KOPT-K1 (cell line): ENCODE results near the gene UBAP2L.
"Not testable (repeated sequence)": the region's sequence is repeated elsewhere in the genome, so short reads cannot be mapped to it uniquely, and the experiment has no call there.

Source experiments
- H3K27ac ChIP-seq: fragments of 200-600 bp; sonication (generic); 2 replicates; pipeline ENCODE4 v1.5.1; 2016; ENCODE audit warnings: antibody characterized with exemption, mild to moderate bottlenecking, low read depth, low read length; ENCODE audit not compliant: poor library complexity, severe bottlenecking
- H3K36me3 ChIP-seq: fragments of 200-600 bp; sonication (generic); 2 replicates; pipeline ENCODE4 v1.5.1; 2017; ENCODE audit warnings: antibody characterized with exemption, mild to moderate bottlenecking, low read length, moderate library complexity; ENCODE audit not compliant: insufficient read depth
- H3K9me3 ChIP-seq: fragments of 200-600 bp; sonication (generic); 2 replicates; pipeline ENCODE4 v1.5.1; 2017; ENCODE audit warnings: antibody characterized with exemption, low read length, mild to moderate bottlenecking; ENCODE audit not compliant: insufficient read depth, poor library complexity, severe bottlenecking

Gene UBAP2L

DNA sequence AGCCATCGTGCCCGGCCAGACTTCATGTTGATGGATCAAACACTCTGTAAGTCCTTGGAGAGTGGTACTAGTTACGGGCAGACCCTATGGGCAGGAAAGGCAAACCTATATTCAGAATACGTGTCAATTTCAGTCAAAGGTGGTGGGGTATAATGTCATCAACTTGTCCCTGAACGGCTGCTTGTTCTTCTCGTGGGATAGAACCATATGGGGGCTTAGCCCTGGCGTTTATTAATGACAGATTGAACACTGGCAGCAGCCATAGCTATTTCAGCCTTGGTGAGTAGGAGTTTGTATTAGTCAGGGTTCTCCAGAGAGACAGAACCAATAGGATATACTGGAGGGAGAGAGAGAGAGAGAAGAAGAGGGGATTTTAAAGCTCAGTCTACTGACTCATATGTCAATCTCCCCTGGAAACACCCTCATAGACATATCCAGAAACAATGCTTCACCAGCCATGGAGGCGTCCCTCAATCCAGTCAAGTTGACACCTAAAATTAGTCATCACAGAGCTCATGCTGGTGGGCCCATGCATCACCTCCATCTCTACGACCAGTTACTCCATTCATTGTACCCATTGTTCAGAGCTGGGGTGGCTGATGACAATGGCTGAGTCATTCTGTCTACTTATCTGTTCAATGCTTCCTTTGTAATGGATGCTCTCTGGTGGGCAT, 84.0 kb downstream of the UBAP2L start:
- no peak overlapping the region for H3K27ac ChIP-seq
- H3K36me3 ChIP-seq: no peaks in the 10 kb centered on the region
- peaks cover 2% of the 10 kb centered on the region for H3K9me3 ChIP-seq

DNA sequence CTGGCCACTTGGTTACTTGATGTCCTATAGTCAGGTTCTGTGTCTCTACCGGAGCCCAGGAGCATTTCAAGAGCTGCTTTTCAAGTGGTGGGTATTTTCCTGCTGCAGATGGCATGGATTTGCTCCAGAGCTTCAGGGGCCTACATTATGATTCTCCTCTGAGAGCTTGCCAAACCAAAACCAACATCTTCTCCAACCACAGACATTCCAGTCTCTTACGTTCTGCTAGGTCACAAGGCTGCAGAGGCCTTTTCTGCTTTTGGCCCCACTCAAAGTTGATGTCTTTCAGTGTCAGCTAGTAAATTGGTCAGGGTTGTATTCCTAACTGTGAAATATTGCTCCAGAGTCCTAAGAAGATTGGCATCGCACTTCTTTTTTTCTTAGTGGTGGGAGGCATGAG, 85.4 kb downstream of the UBAP2L start:
- Histone ChIP-seq H3K9me3 (peaks cover 3% of the 10 kb centered on the region), H3K27ac (no peak overlapping the region), H3K36me3 (no peaks in the 10 kb centered on the region)

DNA sequence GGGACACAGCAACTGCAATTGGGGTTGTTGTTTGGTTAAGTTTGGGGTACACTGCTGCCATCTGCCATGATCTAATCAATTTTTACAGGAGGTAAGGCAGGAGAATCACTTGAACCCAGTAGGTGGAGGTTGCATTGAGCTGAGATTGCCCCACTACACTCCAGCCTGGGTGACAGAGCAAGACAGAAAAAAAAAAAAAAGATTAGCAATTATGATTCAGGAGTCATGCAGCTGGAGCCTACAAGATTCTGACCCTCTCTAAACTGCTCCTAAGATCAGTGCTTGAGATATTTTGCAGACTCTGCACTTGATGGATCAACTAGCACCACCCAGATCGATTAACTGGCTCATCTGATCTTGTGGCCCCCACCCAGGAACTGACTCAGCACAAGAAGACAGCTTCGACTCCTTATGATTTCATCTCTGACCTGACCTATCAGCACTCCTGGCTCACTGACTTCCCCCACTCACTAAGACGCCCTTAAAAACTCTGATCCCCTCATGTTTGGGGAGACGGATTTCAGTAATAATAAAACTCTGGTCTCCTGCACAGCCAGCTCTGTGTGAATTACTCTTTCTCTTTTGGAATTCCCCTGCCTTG, 87.0 kb downstream of the UBAP2L start:
- H3K9me3 ChIP-seq, H3K36me3 ChIP-seq, H3K27ac ChIP-seq: not testable (repeated sequence)

DNA sequence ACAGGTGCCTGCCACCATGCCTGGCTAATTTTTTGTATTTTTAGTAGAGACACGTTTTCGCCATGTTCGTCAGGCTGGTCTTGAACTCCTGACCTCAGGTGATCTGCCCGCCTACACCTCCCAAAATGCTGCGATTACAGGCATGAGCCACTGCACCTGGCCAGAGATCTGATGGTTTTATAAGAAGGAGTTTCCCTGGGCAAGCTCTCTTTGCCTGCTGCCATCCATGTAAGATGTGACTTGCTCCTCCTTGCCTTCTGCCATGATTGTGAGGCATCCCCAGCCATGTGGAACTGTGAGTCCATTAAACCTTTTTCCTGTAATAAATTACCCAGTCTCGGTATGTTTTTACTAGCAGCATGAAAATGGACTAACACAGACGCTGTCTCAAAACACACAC, 88.4 kb downstream of the UBAP2L start:
- H3K9me3 ChIP-seq, H3K36me3 ChIP-seq, H3K27ac ChIP-seq: not testable (repeated sequence)

DNA sequence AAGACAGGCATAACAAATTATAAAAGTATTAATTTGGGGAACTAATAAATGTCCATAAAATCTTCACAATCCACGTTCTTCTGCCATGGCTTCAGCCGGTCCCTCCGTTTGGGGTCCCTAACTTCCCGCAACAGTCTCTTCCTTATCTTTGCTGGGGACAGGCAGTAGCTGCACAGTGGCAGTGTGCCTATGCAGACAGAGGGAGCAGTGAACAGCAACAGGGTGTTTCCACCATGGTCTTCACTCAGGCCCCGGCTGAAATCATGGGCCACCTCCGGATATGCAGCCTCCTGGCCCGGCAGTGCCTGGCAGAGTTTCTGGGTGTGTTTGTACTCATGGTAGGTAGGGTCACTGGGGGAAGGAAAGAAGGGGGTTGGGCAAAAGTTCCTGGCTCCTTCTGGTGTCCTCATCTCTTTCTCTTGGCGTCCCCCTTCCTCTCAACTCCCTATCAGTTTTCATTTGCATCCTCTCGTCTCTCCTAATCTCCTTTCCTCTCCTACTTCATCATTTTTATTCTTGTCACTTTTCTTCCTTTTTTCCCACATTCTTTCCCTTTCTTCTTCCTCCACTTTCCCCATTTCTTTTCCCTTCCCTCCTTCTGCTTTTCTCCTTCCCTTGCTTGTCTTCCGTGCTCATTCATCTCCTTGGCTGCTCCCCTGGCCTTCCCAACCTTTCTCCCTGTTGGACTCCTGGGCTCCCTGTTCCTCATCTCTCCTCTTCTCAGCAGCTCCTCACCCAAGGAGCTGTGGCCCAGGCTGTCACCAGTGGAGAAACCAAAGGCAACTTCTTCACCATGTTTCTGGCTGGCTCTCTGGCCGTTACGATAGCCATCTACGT, 91.7 kb downstream of the UBAP2L start:
- H3K9me3 ChIP-seq: peaks cover 26% of the 10 kb centered on the region
- H3K36me3 ChIP-seq, H3K27ac ChIP-seq: not testable (repeated sequence)

DNA sequence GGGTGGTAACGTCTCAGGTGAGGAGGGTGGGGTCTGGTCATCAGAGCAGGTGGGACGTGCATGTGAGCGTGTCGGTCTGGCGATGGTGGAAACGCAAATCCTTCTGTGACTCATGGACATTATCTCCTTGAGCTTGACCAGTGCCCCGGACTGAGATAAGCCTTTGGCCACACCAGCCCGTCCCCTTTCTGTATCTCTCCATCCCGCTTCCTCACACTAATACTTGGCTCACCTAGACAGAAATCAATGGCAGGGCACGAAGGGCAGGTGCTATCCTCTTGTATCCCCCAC, 92.3 kb downstream of the UBAP2L start:
- Histone ChIP-seq H3K9me3 (peaks cover 32% of the 10 kb centered on the region), H3K27ac (no peak overlapping the region), H3K36me3 (no peaks in the 10 kb centered on the region)

DNA sequence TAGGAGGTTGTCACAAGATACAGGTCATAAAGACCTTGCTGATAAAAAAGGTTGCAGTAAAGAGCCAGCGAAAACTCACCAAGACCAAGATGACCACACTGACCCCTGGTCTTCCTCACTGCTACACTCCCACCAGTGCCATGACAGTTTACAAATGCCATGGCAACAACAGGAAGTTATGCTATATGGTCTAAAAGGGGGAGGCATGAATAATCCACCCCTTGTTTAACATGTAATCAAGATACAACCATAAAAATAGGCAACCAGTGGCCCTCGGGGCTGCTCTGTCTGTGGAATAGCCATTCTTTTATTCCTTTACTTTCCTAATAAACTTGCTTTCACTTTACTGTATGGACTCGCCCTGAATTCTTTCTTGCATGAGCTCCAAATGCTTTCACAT, 93.5 kb downstream of the UBAP2L start:
- not testable (repeated sequence) for H3K27ac ChIP-seq, H3K36me3 ChIP-seq
- peaks cover 37% of the 10 kb centered on the region for H3K9me3 ChIP-seq

DNA sequence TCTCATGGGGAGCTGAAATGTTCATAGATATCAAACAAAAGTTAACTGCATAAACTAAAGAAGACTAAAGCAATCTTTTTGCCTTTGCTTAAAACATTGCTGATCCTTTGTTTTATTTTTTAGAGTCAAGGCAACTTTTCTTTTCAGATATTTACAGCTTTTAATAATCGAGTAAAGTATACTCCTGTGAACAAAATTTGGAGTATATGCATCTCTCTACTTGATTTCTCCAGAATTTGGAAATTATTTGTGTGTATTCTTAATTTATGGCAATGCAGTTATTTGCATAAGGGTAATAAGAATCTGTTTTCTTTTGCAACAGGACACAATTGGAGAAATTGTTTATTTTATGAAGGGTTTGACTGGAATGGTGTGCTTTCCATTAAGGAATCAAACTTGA, 95.9 kb downstream of the UBAP2L start:
- H3K36me3 ChIP-seq: no peaks in the 10 kb centered on the region
- H3K9me3 ChIP-seq: peaks cover 34% of the 10 kb centered on the region
- H3K27ac ChIP-seq: no peak overlapping the region

DNA sequence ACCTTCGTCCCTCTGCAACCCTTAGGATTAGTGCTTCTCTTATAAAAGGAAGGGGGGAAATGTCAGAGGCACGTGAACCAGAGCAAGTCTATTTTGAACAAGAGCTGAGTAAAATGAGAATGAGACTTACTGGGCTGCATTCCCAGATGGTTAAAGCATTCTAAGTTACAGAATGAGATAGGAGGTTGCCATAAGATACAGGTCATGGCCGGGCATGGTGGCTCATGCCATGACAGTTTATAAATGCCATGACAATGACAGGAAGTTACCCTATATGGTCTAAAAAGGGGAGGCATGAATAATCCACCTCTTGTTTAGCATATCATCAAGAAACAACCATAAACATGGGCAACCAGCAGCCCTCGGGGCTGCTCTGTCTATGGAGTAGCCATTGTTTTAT, 97.6 kb downstream of the UBAP2L start:
- no peaks in the 10 kb centered on the region for H3K36me3 ChIP-seq
- peaks cover 34% of the 10 kb centered on the region for H3K9me3 ChIP-seq
- H3K27ac ChIP-seq: no peak overlapping the region
